K562 (cell line): ENCODE results near the gene TASP1. TPM values are rescaled to one million over a fixed set of nuclear protein-coding genes. Genes with fewer than 3 reads are reported as not detected.

Experiments used
- ATAC-seq: fragments of 200-7000 bp; cut with Tn5 transposase; 3 replicates; pipeline ENCODE4 v1.9.1; 2020; ENCODE audit warnings: moderate library complexity
- BruUV-seq: library from RNA; stranded (reverse); fragments of 400-500 nt; replicated peaks from 2 replicates; lab custom pipeline; 2021; lab: Mats Ljungman, UMichigan
- CTCF ChIA-PET: fragments of 300-600 bp; formaldehyde crosslinking; extraction: SDS; loops from one replicate; lab custom pipeline; 2021; ENCODE audit warnings: low intra/inter-chr PET ratio; lab: Yijun Ruan, JAX
- POLR2A ChIA-PET: fragments of 300-600, 350-650 bp; sonication (Branson Sonifier 250); formaldehyde crosslinking; extraction: SDS; loops from one replicate; lab custom pipeline; 2021; ENCODE audit warnings: antibody characterized with exemption, inconsistent platforms; lab: Yijun Ruan, JAX
- DNase-seq, 4 experiments: peaks; one replicate each; pipeline versions ENCODE4 v3.0.0 to v3.0.0-alpha.2; 2011 to 2018; ENCODE audit warnings: low spot score in 3 of 4, mixed read lengths in 3 of 4; ENCODE audit errors: extremely low read depth in 1 of 4
- FAIRE-seq: peaks from 2 replicates; lab custom pipeline; 2011; peaks lifted over from hg19 to GRCh38; lab: Jason Lieb, UNC
- H2AFZ ChIP-seq: 2 replicates; pipeline ENCODE4 v1.6.0; 2011; ENCODE audit warnings: low read depth, low read length, control low read depth, inconsistent platforms
- H3K27ac ChIP-seq: fragments of 200-600 bp; 3 replicates; pipeline ENCODE4 v1.8.0; 2011; ENCODE audit warnings: low read depth, mild to moderate bottlenecking, control low read depth, inconsistent platforms, low read length, moderate library complexity, mixed read lengths; ENCODE audit errors: extremely low read depth
- H3K27me3 ChIP-seq, 2 experiments: fragments of 300-600 bp in 1 of 2; 2 replicates in 1 of 2; 3 replicates in 1 of 2; pipeline versions ENCODE4 v1.6.0 to v1.8.0; 2011; ENCODE audit warnings: inconsistent platforms in 2 of 2, low read length in 2 of 2, mild to moderate bottlenecking in 1 of 2, mixed read lengths in 1 of 2, moderate library complexity in 1 of 2; ENCODE audit not compliant: control insufficient read depth in 2 of 2, insufficient read depth in 2 of 2
- H3K36me3 ChIP-seq: fragments of 300-600 bp; 3 replicates; pipeline ENCODE4 v1.8.0; 2011; ENCODE audit warnings: mild to moderate bottlenecking, low read length, inconsistent platforms; ENCODE audit not compliant: control insufficient read depth, insufficient read depth
- H3K4me1 ChIP-seq, 2 experiments: fragments of 200-600 bp in 1 of 2; replicated peaks in 1 of 2; 2 replicates in 1 of 2; 3 replicates in 1 of 2; pipeline versions ENCODE4 v1.5.1 to v1.8.0; 2011; ENCODE audit warnings: inconsistent platforms in 2 of 2, low read length in 2 of 2, mild to moderate bottlenecking in 1 of 2, mixed read lengths in 1 of 2, moderate library complexity in 1 of 2; ENCODE audit not compliant: control insufficient read depth in 2 of 2, insufficient read depth in 2 of 2
- H3K4me2 ChIP-seq: 2 replicates; pipeline ENCODE4 v1.6.1; 2011; ENCODE audit warnings: low read length, control low read depth, inconsistent platforms, mixed read lengths; ENCODE audit not compliant: insufficient read depth
- H3K4me3 ChIP-seq: fragments of 200-600 bp; sonication (generic), shearing (Covaris generic); 2 replicates; pipeline ENCODE4 v1.5.1; 2016; ENCODE audit warnings: control low read depth, inconsistent platforms
- H3K79me2 ChIP-seq: fragments of 200-600 bp; 3 replicates; pipeline ENCODE4 v1.8.0; 2011; ENCODE audit warnings: low read length, inconsistent platforms; ENCODE audit not compliant: control insufficient read depth, insufficient read depth
- H3K9ac ChIP-seq, 2 experiments: 2 replicates each; pipeline versions ENCODE4 v1.6.0 to v1.6.1; 2011; ENCODE audit warnings: low read depth in 2 of 2, low read length in 2 of 2, control low read depth in 1 of 2, inconsistent platforms in 1 of 2, mild to moderate bottlenecking in 1 of 2, mixed read lengths in 1 of 2; ENCODE audit not compliant: insufficient read depth in 1 of 2
- H3K9me1 ChIP-seq: one replicate; pipeline ENCODE4 v1.6.0; 2011; ENCODE audit warnings: inconsistent platforms, mild to moderate bottlenecking, low read length, moderate library complexity; ENCODE audit not compliant: control insufficient read depth, insufficient read depth
- H3K9me3 ChIP-seq: replicated peaks from 2 replicates; pipeline ENCODE4 v1.5.1; 2011; ENCODE audit warnings: low read depth, low read length, inconsistent platforms; ENCODE audit not compliant: control insufficient read depth, insufficient read depth
- H4K20me1 ChIP-seq: replicated peaks from 2 replicates; pipeline ENCODE4 v1.6.1; 2011; ENCODE audit warnings: low read length, inconsistent platforms, mixed read lengths; ENCODE audit not compliant: control insufficient read depth, insufficient read depth
- CAMTA2 ChIP-seq: fragments of 250-450 bp; sonication (Bioruptor Pico); conservative IDR thresholded peaks from 2 replicates; pipeline ENCODE4 v1.5.1; 2022
- CREBBP ChIP-seq: IDR thresholded peaks from one replicate; pipeline ENCODE4 v1.6.1; 2012; ENCODE audit warnings: low read depth, mild to moderate bottlenecking, control low read depth, inconsistent platforms, low read length
- MAFG ChIP-seq: fragments of 450-650 bp; conservative IDR thresholded peaks from 2 replicates; pipeline ENCODE4 v1.6.1; 2016; ENCODE audit warnings: missing genetic modification characterization, missing compliant biosample characterization
- MEF2A ChIP-seq: IDR thresholded peaks from 2 replicates; pipeline ENCODE4 v1.6.1; 2011; ENCODE audit warnings: low read depth, mild to moderate bottlenecking, low read length, moderate library complexity; ENCODE audit not compliant: control insufficient read depth
- TARDBP ChIP-seq: fragments of 450-650 bp; IDR thresholded peaks from 2 replicates; pipeline ENCODE4 v1.6.1; 2016
- TRIM28 ChIP-seq: fragments of 450-650 bp; IDR thresholded peaks from 2 replicates; pipeline ENCODE4 v1.6.1; 2017
- ZNF143 ChIP-seq: sonication (generic); formaldehyde crosslinking; IDR thresholded peaks from 2 replicates; pipeline ENCODE4 v1.9.0; 2022; ENCODE audit warnings: mild to moderate bottlenecking, missing genetic modification reagents
- ZNF232 ChIP-seq: sonication (generic); formaldehyde crosslinking; IDR thresholded peaks from 2 replicates; pipeline ENCODE4 v1.8.0; 2022; ENCODE audit warnings: mild to moderate bottlenecking, missing genetic modification reagents
- WGBS: fragments of 100-300 bp; shearing (Covaris generic); methylation state at CpG from one replicate; pipeline ENCODE4 v1.1.6; 2016; ENCODE audit warnings: low coverage, mixed read lengths; ENCODE audit not compliant: insufficient coverage; ENCODE audit errors: missing lambda C conversion rate; 5-methylcytosine and 5-hydroxymethylcytosine counted together
- in situ Hi-C: fragments of 300-500 bp; cut with MboI; formaldehyde crosslinking; loops from 4 replicates; pipeline ENCODE4 v1.15.0; 2018; ENCODE audit warnings: inconsistent platforms, mixed read lengths
- intact Hi-C: fragments of 100-400 bp; cut with micrococcal nuclease; formaldehyde crosslinking; loops from 2 replicates; pipeline ENCODE4 v1.14.2; 2022
- polyA plus RNA-seq, 8 experiments: library from polyadenylated mRNA; depleted of rRNA in 4 of 8; stranded (reverse) in 5 of 8; unstranded in 3 of 8; fragments of >200 nt; fragmentation: Nextera tagmentation in 2 of 8; fragmentation: Illumina TruSeq in 1 of 8; extraction: Ambion mirVana in 2 of 8; extraction: Trizol in 1 of 8; gene quantifications; 2 replicates each; pipeline versions ENCODE4 v1.2.1 to v1.2.3, GENCODE V29; 2011 to 2014; ENCODE audit warnings: inconsistent platforms in 1 of 8, missing spikeins in 1 of 8
- total RNA-seq, 7 experiments: library from RNA; depleted of rRNA in 6 of 7; stranded (reverse); fragments of >200 nt in 6 of 7; fragmentation: Illumina TruSeq in 2 of 7; extraction: Trizol in 2 of 7; gene quantifications; 2 replicates each; pipeline versions ENCODE4 v1.2.1 to v1.2.3, GENCODE V29; 2011 to 2021; ENCODE audit warnings: low replicate concordance in 1 of 7
- TF ChIP-seq, protein P1 (sequence below): fragments of 250-450 bp; sonication (Bioruptor Pico); IDR thresholded peaks from 2 replicates; pipeline ENCODE4 v1.4.0; 2020

Gene TASP1
- total and polyA plus RNA-seq, 9 of the 15 experiments (the other 6 are each of a cell fraction or from before 2014, with no cell fraction given), result 3.7 to 10.6 (median 6.4) TPM

DNA sequence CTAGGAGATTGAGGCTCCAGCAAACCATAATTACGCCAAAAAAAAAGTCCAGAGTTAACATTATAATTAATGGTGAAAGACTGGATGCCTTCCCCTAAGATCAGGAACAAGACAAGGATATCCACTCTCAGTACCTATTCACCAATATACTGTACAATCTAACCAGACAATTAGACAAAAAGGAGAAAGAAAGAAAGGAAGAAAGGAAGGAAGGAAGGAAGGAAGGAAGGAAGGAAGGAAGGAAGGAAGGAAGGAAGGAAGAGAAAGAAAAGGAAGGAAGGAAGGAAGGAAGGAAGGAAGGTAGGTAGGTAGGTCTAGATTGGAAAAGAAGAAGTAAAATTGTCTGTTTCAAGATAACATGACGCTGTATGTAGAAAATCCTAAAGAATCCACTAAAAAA, 50.7 kb downstream of the TASP1 start:
- BruUV-seq, result no TSS peak
- FAIRE-seq, result no peak
- H3K9me3 ChIP-seq, result no peaks in the 10 kb centered on the region
- no peaks in the 10 kb centered on the region for H3K4me1 ChIP-seq
- H4K20me1 ChIP-seq, result no peaks in the 10 kb centered on the region
- in situ Hi-C loops (no loop called here), intact Hi-C loops (no loop called here)
- H3K79me2 ChIP-seq, result no peaks in the 10 kb centered on the region
- 88% methylated on average over 2 of the region's 2 CpGs for WGBS
- ChIA-PET POLR2A (no interaction called here), CTCF (no interaction called here)
- no peak overlapping the region for H3K4me3 ChIP-seq
- H3K36me3 ChIP-seq, result no peaks in the 10 kb centered on the region
- no peak for ATAC-seq
- no peaks in the 10 kb centered on the region for H3K27me3 ChIP-seq
- H3K27ac ChIP-seq, result no peak overlapping the region
- H3K9ac ChIP-seq, result no peak overlapping the region
- DNase-seq, result no peak
- H2AFZ ChIP-seq, result no peak overlapping the region
- H3K9me1 ChIP-seq, result no peaks in the 10 kb centered on the region
- TF ChIP-seq TRIM28 (no peak), ZNF143 (CRISPR knock-in tag) (no peak), ZNF232 (no peak), TARDBP (no peak), CREBBP (no peak), CAMTA2 (CRISPR knock-in tag) (no peak), MAFG (tag) (no peak), MEF2A (no peak)
- TF ChIP-seq, protein P1, sequence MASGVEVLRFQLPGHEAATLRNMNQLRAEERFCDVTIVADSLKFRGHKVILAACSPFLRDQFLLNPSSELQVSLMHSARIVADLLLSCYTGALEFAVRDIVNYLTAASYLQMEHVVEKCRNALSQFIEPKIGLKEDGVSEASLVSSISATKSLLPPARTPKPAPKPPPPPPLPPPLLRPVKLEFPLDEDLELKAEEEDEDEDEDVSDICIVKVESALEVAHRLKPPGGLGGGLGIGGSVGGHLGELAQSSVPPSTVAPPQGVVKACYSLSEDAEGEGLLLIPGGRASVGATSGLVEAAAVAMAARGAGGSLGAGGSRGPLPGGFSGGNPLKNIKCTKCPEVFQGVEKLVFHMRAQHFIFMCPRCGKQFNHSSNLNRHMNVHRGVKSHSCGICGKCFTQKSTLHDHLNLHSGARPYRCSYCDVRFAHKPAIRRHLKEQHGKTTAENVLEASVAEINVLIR, result no peak
- H3K4me2 ChIP-seq, result no peak overlapping the region
